Measurements from ENCODE around the gene HSPA1B. TPM values are rescaled to one million over a fixed set of nuclear protein-coding genes. Genes with fewer than 3 reads are reported as not detected.

The HSPA1B gene
- total RNA-seq, 1 experiment from 2014 or later = 85.1 TPM

DNA sequence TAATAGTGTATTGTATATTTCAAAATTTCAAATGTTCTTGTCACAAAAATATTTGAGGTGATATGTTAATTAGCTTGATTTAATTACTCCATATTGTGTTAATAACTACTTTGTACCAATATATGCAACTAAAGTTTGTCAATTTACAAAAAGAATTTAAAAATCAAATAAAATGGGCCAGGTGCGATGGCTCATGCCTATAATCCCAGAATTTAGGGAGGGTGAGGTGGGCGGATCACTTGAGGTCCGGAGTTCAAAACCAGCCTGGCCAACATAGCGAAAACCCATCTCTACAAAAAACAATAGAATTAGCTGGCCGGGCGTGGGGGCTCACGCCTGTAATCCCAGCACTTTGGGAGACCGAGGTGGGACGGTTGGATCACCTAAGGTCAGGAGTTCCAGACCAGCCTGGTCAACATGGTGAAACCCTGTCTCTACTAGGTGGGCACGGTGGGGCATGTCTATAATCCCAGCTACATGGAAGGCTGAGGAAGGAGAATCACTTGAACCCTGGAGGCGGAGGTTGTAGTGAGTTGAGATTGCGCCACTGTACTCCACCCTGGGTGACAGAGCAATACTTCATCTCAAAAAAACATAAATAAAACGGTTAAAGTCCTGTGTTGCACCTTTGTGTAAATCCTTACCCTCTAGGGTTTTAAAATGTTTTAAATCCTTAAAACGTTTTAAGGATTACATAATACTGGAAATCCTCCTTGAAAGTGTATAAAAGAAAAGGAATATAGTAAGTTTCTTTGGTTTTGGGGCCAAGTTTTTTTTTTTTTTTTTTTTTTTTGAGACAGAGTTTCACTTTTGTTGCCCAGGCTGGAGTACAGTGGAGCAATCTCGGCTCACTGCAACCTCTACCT lies 4.0 kb downstream of the HSPA1B start:
- H3K56ac ChIP-seq (ENCODE audit: insufficient read length, low read depth, low read length) = no peak overlapping the region
- no peak overlapping the region for H2BK20ac ChIP-seq (ENCODE audit: low read depth, low read length, poor library complexity, severe bottlenecking)
- no peak overlapping the region for H4K5ac ChIP-seq (ENCODE audit: insufficient read length, low read depth, low read length)
- H3K14ac ChIP-seq (ENCODE audit: insufficient read depth, low read length) = no peak overlapping the region
- H4K20me1 ChIP-seq (ENCODE audit: control insufficient read depth, insufficient read depth, insufficient read length) = no peaks in the 10 kb centered on the region
- no peak overlapping the region for H2BK12ac ChIP-seq (ENCODE audit: insufficient read length, low read depth, low read length)
- no peaks in the 10 kb centered on the region for H3K27me3 ChIP-seq (ENCODE audit: insufficient read depth, low read length)
- Mint-ChIP-seq H3K4me1 (peaks cover 18 to 23% of the 10 kb centered on the region in 2 experiments), H3K27ac (no peak overlapping the region; a peak in 1 of 7 replicates), H3K4me3 (peak overlapping the region; percentile 79 to 88), H3K36me3 (ENCODE audit: insufficient read depth in 1 of 3, low read depth in 3 of 3) (peaks cover 16 to 19% (median 17%) of the 10 kb centered on the region in 3 experiments), H3K9me3 (peaks cover 0 to 6% of the 10 kb centered on the region in 2 experiments; a peak in 2 of 5 replicates), H3K27me3 (ENCODE audit: low read depth) (peaks cover 4% of the 10 kb centered on the region)
- no peak overlapping the region for H2AK5ac ChIP-seq (ENCODE audit: insufficient read length, low read length)
- TF ChIP-seq, protein P1, sequence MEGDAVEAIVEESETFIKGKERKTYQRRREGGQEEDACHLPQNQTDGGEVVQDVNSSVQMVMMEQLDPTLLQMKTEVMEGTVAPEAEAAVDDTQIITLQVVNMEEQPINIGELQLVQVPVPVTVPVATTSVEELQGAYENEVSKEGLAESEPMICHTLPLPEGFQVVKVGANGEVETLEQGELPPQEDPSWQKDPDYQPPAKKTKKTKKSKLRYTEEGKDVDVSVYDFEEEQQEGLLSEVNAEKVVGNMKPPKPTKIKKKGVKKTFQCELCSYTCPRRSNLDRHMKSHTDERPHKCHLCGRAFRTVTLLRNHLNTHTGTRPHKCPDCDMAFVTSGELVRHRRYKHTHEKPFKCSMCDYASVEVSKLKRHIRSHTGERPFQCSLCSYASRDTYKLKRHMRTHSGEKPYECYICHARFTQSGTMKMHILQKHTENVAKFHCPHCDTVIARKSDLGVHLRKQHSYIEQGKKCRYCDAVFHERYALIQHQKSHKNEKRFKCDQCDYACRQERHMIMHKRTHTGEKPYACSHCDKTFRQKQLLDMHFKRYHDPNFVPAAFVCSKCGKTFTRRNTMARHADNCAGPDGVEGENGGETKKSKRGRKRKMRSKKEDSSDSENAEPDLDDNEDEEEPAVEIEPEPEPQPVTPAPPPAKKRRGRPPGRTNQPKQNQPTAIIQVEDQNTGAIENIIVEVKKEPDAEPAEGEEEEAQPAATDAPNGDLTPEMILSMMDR (conservative IDR thresholded peaks at IDR 0.05) = no peak
- H3K4me1 ChIP-seq (ENCODE audit: insufficient read depth, low read length) = no peaks in the 10 kb centered on the region
- H3K18ac ChIP-seq (ENCODE audit: insufficient read length, low read depth, low read length) = no peak overlapping the region
- no CpG with 5 or more reads among the region's 15 CpGs for WGBS (ENCODE audit: extremely low coverage, insufficient read length, low lambda C conversion rate)
- no peak for DNase-seq
- peak overlapping the region; percentile 61 for H3K4me2 ChIP-seq (ENCODE audit: insufficient read depth, insufficient read length, low read length)
- H3K79me1 ChIP-seq (ENCODE audit: insufficient read depth, low read depth, low read length, poor library complexity, severe bottlenecking) = peaks cover under 1% of the 10 kb centered on the region
- H4K8ac ChIP-seq (replicated peaks; ENCODE audit: insufficient read length, low read depth, low read length) = no peak overlapping the region
- H3K27ac ChIP-seq (ENCODE audit: insufficient read length, low read depth, low read length) = no peak overlapping the region
- no peaks in the 10 kb centered on the region for H3K9me3 ChIP-seq (ENCODE audit: control insufficient read depth, low read depth, low read length)
- peaks cover 17% of the 10 kb centered on the region; the same call in 1 of the 2 replicates for H3K79me2 ChIP-seq (ENCODE audit: insufficient read depth, low read length)
- no peak overlapping the region for H2BK15ac ChIP-seq (ENCODE audit: low read depth, low read length)
- no peak overlapping the region for H4K91ac ChIP-seq (ENCODE audit: insufficient read length, low read depth, low read length)
- H3K4ac ChIP-seq (ENCODE audit: low read depth, low read length) = no peak overlapping the region
- H3K23me2 ChIP-seq (ENCODE audit: insufficient read length, low read depth, low read length, poor library complexity, severe bottlenecking) = peaks cover 30% of the 10 kb centered on the region
- H3K9ac ChIP-seq (ENCODE audit: extremely low read depth, insufficient read length, low read length) = no peak overlapping the region
- no peak overlapping the region for H2BK5ac ChIP-seq (ENCODE audit: insufficient read length, low read length)
- H3T11ph ChIP-seq (ENCODE audit: low read length) = no peak overlapping the region
- H3K23ac ChIP-seq (ENCODE audit: insufficient read length, low read depth, low read length) = no peak overlapping the region
- H2AFZ ChIP-seq (ENCODE audit: low read length) = no peak overlapping the region
- no peak overlapping the region for H2BK120ac ChIP-seq (ENCODE audit: low read depth, low read length, poor library complexity, severe bottlenecking)

Measured in H9 (cell line).